ENCODE measurements around the gene ZBTB11.

- TF ChIP-seq NFIC (IDR thresholded peaks at IDR 0.05; ENCODE audit: low read length), result no peak
- no peak for TF ChIP-seq POLR2AphosphoS5 (IDR thresholded peaks at IDR 0.05; ENCODE audit: low read depth, low read length)
- TF ChIP-seq ZFYVE20 (CRISPR knock-in tag; IDR thresholded peaks at IDR 0.05; ENCODE audit: borderline replicate concordance, low read depth), result no peak
Measured at GRCh38 chr3:101725194-101725889, 48.4 kb upstream of the ZBTB11 start.

Data from HepG2 (cell line).